ENCODE results near the gene DPH2.

DPH2 gene

GRCh38 chr1:43945674-43946235, 24.1 kb upstream of the DPH2 start:
- DNase-seq = no peak

- DNase-seq = peak; percentile 93
Measured at GRCh38 chr1:43946236-43947060, 23.4 kb upstream of the DPH2 start, which contains the start of gene IPO13. TSS of gene IPO13 (plus strand) at chr1:43946950. CDS start at chr1:43947601, 651 bp downstream.

- DNase-seq = no peak
Measured at GRCh38 chr1:43947061-43947873, 22.5 kb upstream of the DPH2 start.

- no peak for DNase-seq
Measured at GRCh38 chr1:43947874-43948437, 21.9 kb upstream of the DPH2 start.

GRCh38 chr1:43949678-43950077, 20.1 kb upstream of the DPH2 start:
- DNase-seq = no peak

- no peak for DNase-seq
Measured at GRCh38 chr1:43951021-43951985, 18.5 kb upstream of the DPH2 start.

GRCh38 chr1:43952731-43953346, 17.0 kb upstream of the DPH2 start:
- no peak for DNase-seq

GRCh38 chr1:43953361-43953760, 16.4 kb upstream of the DPH2 start:
- no peak for DNase-seq

GRCh38 chr1:43954036-43954435, 15.8 kb upstream of the DPH2 start:
- no peak for DNase-seq

- no peak for DNase-seq
Measured at GRCh38 chr1:43956234-43956633, 13.6 kb upstream of the DPH2 start.

- DNase-seq = no peak
Measured at GRCh38 chr1:43957407-43958040, 12.3 kb upstream of the DPH2 start.

- DNase-seq = no peak
Measured at GRCh38 chr1:43958351-43959255, 11.2 kb upstream of the DPH2 start.

- no peak for DNase-seq
Measured at GRCh38 chr1:43960798-43961197, 9.0 kb upstream of the DPH2 start.

GRCh38 chr1:43961692-43962091, 8.1 kb upstream of the DPH2 start:
- no peak for DNase-seq

GRCh38 chr1:43962324-43962723, 7.5 kb upstream of the DPH2 start:
- DNase-seq = no peak

- no peak for DNase-seq
Measured at GRCh38 chr1:43963006-43963405, 6.8 kb upstream of the DPH2 start.

GRCh38 chr1:43963890-43964289, 5.9 kb upstream of the DPH2 start:
- no peak for DNase-seq

- no peak for DNase-seq
Measured at GRCh38 chr1:43965316-43965715, 4.5 kb upstream of the DPH2 start.

- DNase-seq = no peak
Measured at GRCh38 chr1:43968348-43968948, 1.4 kb upstream of the DPH2 start.

- no peak for DNase-seq
Measured at GRCh38 chr1:43969416-43969745, 429 bp upstream of the DPH2 start.
